ENCODE measurements around the gene MAP9.

Gene MAP9

DNA sequence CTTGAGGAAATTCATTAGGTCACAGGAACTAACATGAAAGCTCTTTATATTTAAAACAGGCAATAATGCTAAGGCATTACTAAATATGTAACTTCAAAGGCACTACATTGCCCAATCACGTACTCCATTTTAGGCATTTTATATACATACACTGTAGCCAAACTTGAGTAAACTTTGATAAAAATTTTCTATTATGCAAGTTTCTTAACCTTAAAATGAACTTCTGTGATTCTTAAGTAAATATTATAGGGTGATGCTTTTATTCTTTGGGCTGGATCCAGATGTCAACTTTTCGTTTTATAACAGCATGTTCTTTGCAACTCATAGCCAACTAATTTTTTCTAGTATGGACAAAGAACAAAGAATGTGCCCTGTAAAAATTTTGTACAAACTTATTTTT, 28.3 kb upstream of the MAP9 start:
- H3K9ac ChIP-seq, result no peak overlapping the region
- TF ChIP-seq, protein P1, sequence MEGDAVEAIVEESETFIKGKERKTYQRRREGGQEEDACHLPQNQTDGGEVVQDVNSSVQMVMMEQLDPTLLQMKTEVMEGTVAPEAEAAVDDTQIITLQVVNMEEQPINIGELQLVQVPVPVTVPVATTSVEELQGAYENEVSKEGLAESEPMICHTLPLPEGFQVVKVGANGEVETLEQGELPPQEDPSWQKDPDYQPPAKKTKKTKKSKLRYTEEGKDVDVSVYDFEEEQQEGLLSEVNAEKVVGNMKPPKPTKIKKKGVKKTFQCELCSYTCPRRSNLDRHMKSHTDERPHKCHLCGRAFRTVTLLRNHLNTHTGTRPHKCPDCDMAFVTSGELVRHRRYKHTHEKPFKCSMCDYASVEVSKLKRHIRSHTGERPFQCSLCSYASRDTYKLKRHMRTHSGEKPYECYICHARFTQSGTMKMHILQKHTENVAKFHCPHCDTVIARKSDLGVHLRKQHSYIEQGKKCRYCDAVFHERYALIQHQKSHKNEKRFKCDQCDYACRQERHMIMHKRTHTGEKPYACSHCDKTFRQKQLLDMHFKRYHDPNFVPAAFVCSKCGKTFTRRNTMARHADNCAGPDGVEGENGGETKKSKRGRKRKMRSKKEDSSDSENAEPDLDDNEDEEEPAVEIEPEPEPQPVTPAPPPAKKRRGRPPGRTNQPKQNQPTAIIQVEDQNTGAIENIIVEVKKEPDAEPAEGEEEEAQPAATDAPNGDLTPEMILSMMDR (conservative IDR thresholded peaks at IDR 0.05; ENCODE audit: low read depth, low read length), result no peak
- H3K4me2 ChIP-seq, result no peak overlapping the region
- no peak overlapping the region for H3K4me3 ChIP-seq (IDR thresholded peaks at IDR 0.05; ENCODE audit: insufficient read depth, low read depth, low read length)
- no peaks in the 10 kb centered on the region for H3K36me3 ChIP-seq (ENCODE audit: insufficient read depth)
- H3K79me2 ChIP-seq (ENCODE audit: insufficient read depth, low read depth), result no peaks in the 10 kb centered on the region
- no peaks in the 10 kb centered on the region for H3K4me1 ChIP-seq (ENCODE audit: low read depth, poor library complexity, severe bottlenecking)
- no peaks in the 10 kb centered on the region for H3K27me3 ChIP-seq (ENCODE audit: insufficient read depth, low read depth)
- H2AFZ ChIP-seq (ENCODE audit: low read depth), result no peak overlapping the region
- no peaks in the 10 kb centered on the region for H4K20me1 ChIP-seq (ENCODE audit: insufficient read depth)
- no peak overlapping the region for H3K27ac ChIP-seq

DNA sequence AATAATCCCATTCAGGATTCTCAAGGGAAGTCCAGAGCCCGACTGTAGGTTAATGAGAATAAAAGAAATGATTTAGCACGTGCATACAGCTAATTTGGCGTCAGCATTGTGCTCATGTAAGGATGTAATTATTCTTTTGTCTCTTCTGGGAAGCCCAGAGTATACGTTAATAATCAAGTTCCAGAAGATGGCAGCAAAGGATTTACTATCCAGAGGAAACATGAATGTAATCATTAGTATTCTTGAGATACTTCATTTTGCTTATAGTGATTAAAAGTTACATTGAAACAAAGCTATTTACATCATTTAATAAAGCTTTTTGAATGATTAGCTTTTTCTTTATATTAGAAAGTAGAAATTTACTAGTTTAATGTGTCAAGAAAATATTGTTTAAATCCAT, 27.1 kb upstream of the MAP9 start:
- Histone ChIP-seq H3K79me2 (ENCODE audit: insufficient read depth, low read depth) (no peaks in the 10 kb centered on the region), H3K36me3 (ENCODE audit: insufficient read depth) (no peaks in the 10 kb centered on the region), H3K4me2 (no peak overlapping the region), H3K9ac (no peak overlapping the region), H3K27me3 (ENCODE audit: insufficient read depth, low read depth) (no peaks in the 10 kb centered on the region), H2AFZ (ENCODE audit: low read depth) (no peak overlapping the region), H3K4me1 (ENCODE audit: low read depth, poor library complexity, severe bottlenecking) (no peaks in the 10 kb centered on the region), H4K20me1 (ENCODE audit: insufficient read depth) (no peaks in the 10 kb centered on the region), H3K27ac (no peak overlapping the region), H3K4me3 (IDR thresholded peaks at IDR 0.05; ENCODE audit: insufficient read depth, low read depth, low read length) (no peak overlapping the region)
- TF ChIP-seq, protein P1 (conservative IDR thresholded peaks at IDR 0.05; ENCODE audit: low read depth, low read length), result peak; percentile 65

DNA sequence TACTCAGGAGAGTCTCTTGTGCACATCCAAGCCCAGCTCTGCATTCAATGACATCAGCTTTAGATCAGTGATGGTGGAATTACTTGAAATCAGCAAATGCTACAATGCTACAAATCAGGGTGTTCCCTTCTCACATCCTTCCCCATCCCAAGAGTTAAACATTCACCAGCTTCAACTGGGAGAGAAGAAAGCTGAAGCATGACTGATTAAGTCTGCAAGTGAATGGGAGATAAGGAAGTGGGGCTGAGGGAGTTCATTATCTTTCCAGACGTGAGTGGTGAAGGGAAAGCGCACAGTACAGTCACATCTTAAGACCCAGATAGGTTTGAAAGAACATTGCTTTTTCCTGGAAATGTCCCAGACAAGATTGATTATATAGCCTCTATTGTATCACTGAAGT, 26.2 kb upstream of the MAP9 start:
- Histone ChIP-seq H3K4me3 (IDR thresholded peaks at IDR 0.05; ENCODE audit: insufficient read depth, low read depth, low read length) (no peak overlapping the region), H3K27me3 (ENCODE audit: insufficient read depth, low read depth) (no peaks in the 10 kb centered on the region), H3K27ac (no peak overlapping the region), H3K4me2 (no peak overlapping the region), H3K4me1 (ENCODE audit: low read depth, poor library complexity, severe bottlenecking) (no peaks in the 10 kb centered on the region), H3K9ac (no peak overlapping the region), H4K20me1 (ENCODE audit: insufficient read depth) (no peaks in the 10 kb centered on the region), H3K36me3 (ENCODE audit: insufficient read depth) (no peaks in the 10 kb centered on the region), H2AFZ (ENCODE audit: low read depth) (no peak overlapping the region), H3K79me2 (ENCODE audit: insufficient read depth, low read depth) (no peaks in the 10 kb centered on the region)
- TF ChIP-seq, protein P1 (conservative IDR thresholded peaks at IDR 0.05; ENCODE audit: low read depth, low read length), result no peak

DNA sequence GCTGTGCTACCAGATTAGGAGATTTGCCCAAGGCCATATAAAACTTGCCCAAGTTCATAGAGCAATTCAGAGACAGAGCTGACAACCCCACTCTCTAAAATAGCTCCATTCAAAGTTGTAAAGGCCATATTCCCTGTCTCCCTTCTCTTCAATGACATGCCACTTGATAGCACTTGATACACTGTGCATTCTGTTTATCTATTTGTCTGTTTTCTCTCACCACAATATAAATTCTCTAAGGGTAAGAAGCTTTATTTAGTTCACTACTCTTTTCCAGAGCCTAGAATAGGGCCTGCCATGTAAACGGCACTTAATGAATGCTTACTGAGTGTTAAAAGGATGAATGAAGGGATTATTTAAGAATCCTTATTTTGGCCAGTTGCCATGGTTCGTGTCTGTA, 24.1 kb upstream of the MAP9 start:
- Histone ChIP-seq H2AFZ (ENCODE audit: low read depth) (no peak overlapping the region), H3K4me1 (ENCODE audit: low read depth, poor library complexity, severe bottlenecking) (no peaks in the 10 kb centered on the region), H3K4me2 (no peak overlapping the region), H3K36me3 (ENCODE audit: insufficient read depth) (no peaks in the 10 kb centered on the region), H3K4me3 (IDR thresholded peaks at IDR 0.05; ENCODE audit: insufficient read depth, low read depth, low read length) (no peak overlapping the region), H3K9ac (no peak overlapping the region), H3K27ac (no peak overlapping the region), H3K27me3 (ENCODE audit: insufficient read depth, low read depth) (no peaks in the 10 kb centered on the region), H4K20me1 (ENCODE audit: insufficient read depth) (no peaks in the 10 kb centered on the region), H3K79me2 (ENCODE audit: insufficient read depth, low read depth) (no peaks in the 10 kb centered on the region)
- TF ChIP-seq, protein P1 (conservative IDR thresholded peaks at IDR 0.05; ENCODE audit: low read depth, low read length), result no peak
